ENCODE data around the gene RAD51B.

GRCh38 chr14:68559949-68560348 is 740.4 kb downstream of the RAD51B start:
- TF ChIP-seq CTCF (IDR thresholded peaks at IDR 0.05) = no peak
- no peak for TF ChIP-seq POLR2A (IDR thresholded peaks at IDR 0.05)
